Measurements from ENCODE around the gene ZNF383.
"Not testable (repeated sequence)": the region's sequence is repeated elsewhere in the genome, so short reads cannot be mapped to it uniquely, and the experiment has no call there.

ZNF383 gene

DNA sequence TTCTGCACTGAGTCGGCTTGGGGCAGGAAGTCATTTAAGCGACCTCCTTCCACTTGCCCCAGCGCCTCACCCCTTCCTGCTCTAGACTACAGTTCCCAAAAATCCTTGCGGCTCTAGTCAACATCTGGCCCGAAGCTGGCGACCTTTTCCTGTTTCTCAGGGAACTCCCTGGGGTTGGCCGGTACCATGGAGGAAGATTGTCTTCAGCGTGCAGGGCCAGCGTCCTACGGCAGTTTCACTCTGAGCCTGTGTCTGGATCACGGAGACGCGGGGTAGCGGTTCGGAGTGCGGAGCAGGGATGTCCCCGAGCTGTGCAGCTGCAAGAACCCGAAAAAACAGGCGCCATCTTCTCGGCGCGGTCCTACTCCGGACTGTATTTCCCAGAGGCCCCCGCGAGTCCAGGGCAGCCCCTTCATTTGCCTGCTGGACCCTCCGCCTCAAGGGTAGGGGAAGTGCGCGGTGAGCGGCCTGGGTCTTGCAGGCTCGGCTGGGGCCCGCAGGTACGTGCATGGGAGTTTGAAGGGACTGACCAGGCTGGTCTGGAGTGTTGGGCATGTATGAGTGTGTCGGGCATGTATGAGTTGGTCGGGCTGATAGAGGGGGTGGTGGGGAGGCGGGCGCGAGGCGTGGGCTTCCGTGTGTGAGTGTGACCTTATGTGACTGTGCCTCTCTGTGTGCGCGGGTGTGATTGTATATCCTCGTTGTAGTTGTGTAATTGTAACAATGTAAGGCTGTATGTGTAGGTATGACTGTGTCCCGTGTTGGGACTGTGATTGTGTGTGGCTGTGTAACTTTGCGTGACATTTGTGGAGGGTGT, at the start of gene ZNF383:
TSS of gene ZNF383 (plus strand) at position 440 of the 817 bp plus-strand sequence. CDS start 12,240 bp downstream, outside the sequence.
- peaks cover 42% of the 10 kb centered on the region for H3K9me3 Mint-ChIP-seq
- no peaks in the 10 kb centered on the region for H3K27me3 Mint-ChIP-seq
- intact Hi-C loops (cut with micrococcal nuclease) = loop anchor here (5.0 to 10.0 kb wide), 3 partner anchors 117 to 247 kb away; partner anchors contain the start of genes ZNF420, ZNF569 and ZNF570
- H3K4me1 Mint-ChIP-seq (ENCODE audit: low read depth) = peaks cover 19% of the 10 kb centered on the region
- peak within 1 kb of the TSS; percentile 99 for H3K27ac Mint-ChIP-seq
- peak within 1 kb of the TSS; percentile 96 for H3K4me3 Mint-ChIP-seq
- peaks cover 53% of the 10 kb centered on the region for H3K36me3 Mint-ChIP-seq (ENCODE audit: low read depth)

DNA sequence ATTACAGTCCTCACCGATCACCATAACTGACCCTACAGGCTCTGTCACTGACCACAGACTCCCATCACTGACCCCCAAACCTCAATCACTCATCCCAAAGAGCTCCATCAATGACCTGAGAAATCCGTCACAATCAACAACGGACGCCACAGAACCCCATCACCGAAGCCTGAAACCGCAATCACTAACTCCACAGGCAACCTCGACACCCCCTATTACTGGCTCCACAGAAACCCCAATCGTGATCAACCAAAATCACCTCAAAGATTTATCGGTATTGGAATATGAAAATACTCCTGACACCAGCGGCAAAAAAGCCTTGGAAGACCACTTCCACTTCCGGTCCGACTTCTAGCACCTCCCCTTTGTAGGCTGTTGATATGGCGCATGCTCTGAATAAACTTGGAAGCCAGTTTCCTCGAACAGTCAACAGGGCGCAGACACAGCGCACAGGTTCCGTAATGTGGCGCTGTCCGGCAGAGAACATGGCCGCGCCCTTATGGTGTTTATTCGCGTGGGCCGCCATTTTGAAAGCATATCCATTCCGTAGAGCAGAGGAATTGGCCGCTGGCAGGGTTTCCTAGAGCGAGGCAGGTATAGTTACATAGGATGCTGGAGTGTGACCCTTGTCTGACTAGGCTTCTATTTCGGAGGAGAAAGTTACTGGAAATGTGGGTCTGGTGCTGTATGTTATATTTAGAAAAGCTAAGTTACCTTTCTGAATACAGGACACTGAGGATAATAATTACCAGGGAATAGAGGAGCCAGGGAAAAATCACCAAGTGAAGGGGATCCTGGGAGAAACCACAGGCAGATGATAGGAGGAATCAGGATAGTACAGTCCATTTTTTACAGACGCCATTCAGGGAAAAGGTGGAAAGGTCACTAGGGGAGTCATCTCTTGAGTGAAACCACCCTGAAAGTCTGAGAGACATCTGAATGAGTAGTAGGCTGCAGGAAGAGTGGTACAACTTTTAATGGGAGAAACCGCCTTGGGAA, 45.3 kb upstream of the ZNF383 start, which contains the start of gene ZNF585A:
TSS of gene ZNF585A (minus strand) at position 328 of the 999 bp plus-strand sequence. CDS start 2,785 bp downstream, outside the sequence.
- Mint-ChIP-seq H3K36me3 (ENCODE audit: low read depth) (peaks cover 30% of the 10 kb centered on the region), H3K9me3 (peaks cover 53% of the 10 kb centered on the region), H3K27ac (no peak within 1 kb of the TSS), H3K4me3 (no peak within 1 kb of the TSS), H3K4me1 (ENCODE audit: low read depth) (no peaks in the 10 kb centered on the region), H3K27me3 (no peaks in the 10 kb centered on the region)
- intact Hi-C loops (cut with micrococcal nuclease) = loop anchor here (1.0 to 5.0 kb wide), 2 partner anchors 38 to 95 kb away; partner anchors contain the start of genes ZNF420 and ZNF585B

DNA sequence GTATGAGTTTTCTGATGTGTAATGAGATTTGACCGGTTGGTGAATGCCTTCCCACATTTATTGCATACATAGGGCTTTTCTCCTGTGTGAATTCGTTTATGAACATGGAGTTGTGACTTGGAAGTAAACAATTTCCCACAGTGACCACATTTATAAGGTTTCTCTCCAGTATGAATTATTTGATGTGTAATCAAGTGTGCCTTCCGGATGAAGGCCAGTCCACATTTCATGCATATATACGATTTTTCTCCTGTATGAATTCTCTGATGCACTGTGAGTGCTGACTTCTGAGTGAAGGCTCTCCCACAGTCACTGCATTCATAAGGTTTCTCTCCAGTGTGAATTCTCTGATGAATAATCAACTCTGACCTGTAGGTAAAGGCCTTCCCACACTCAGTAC, 31.9 kb upstream of the ZNF383 start:
- intact Hi-C loops (cut with micrococcal nuclease); H3K4me1 Mint-ChIP-seq (ENCODE audit: low read depth); H3K4me3 Mint-ChIP-seq; H3K27me3 Mint-ChIP-seq; H3K27ac Mint-ChIP-seq: not testable (repeated sequence)
- Mint-ChIP-seq H3K36me3 (ENCODE audit: low read depth) (peaks cover 76% of the 10 kb centered on the region), H3K9me3 (peaks cover 92% of the 10 kb centered on the region)

DNA sequence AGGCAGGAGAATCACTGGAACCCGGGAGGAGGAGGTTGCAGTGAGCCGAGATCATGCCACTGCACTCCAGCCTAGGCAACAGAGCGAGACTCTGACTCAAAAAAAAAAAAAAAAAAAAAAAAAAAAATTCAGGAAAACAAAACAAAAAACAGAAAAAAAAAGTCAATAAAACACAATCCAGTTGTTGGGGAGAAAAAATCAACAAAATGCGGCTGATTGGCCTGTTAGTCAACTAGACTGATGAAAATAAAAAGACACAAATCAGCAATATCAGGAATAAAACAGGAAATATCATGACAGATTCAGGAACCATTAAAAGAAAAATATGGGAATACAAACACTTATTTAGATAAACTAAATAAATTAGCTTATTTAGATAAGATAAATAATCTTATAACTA, 22.8 kb upstream of the ZNF383 start:
- H3K4me3 Mint-ChIP-seq; H3K27ac Mint-ChIP-seq; intact Hi-C loops (cut with micrococcal nuclease); H3K4me1 Mint-ChIP-seq (ENCODE audit: low read depth); H3K27me3 Mint-ChIP-seq: not testable (repeated sequence)
- Mint-ChIP-seq H3K9me3 (peaks cover 85% of the 10 kb centered on the region), H3K36me3 (ENCODE audit: low read depth) (peaks cover 99% of the 10 kb centered on the region)

DNA sequence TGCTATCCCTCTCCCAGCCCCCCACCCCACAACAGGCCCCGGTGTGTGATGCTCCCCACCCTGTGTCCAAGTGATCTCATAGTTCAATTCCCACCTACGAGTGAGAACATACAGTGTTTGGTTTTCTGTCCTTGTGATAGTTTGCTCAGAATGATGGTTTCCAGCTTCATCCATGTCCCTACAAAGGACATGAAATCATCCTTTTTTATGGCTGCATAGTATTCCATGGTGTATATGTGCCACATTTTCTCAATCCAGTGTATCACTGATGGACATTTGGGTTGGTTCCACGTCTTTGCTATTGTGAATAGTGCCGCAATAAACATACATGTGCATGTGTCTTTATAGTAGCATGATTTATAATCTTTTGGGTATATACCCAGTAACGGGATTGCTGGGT, 20.9 kb upstream of the ZNF383 start:
- H3K27me3 Mint-ChIP-seq; H3K4me3 Mint-ChIP-seq; intact Hi-C loops (cut with micrococcal nuclease); H3K27ac Mint-ChIP-seq; H3K4me1 Mint-ChIP-seq (ENCODE audit: low read depth): not testable (repeated sequence)
- Mint-ChIP-seq H3K36me3 (ENCODE audit: low read depth) (peaks cover 96% of the 10 kb centered on the region), H3K9me3 (peaks cover 76% of the 10 kb centered on the region)

DNA sequence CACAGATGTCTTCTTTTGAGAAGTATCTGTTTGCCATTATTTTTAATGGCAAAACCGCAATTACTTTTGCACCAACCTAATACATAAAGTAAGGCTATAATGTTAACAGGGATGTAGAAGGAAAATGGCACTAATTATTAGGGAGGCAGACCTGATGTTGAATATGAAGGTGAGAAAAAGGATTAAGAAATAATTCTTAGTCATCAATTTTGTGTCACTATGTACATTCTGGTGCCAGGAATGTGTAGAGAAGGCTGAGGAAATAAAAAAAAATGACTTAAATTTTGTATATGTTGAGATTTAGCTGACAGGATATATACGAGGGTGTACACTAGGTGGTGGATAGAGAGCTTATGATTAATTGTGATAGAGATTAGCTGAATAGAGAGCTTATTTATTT, 20.2 kb upstream of the ZNF383 start:
- Mint-ChIP-seq H3K4me1 (ENCODE audit: low read depth) (no peaks in the 10 kb centered on the region), H3K27me3 (no peaks in the 10 kb centered on the region), H3K36me3 (ENCODE audit: low read depth) (peaks cover 96% of the 10 kb centered on the region), H3K4me3 (no peak overlapping the region), H3K27ac (no peak overlapping the region), H3K9me3 (peaks cover 73% of the 10 kb centered on the region)
- intact Hi-C loops (cut with micrococcal nuclease) = no loop called here

DNA sequence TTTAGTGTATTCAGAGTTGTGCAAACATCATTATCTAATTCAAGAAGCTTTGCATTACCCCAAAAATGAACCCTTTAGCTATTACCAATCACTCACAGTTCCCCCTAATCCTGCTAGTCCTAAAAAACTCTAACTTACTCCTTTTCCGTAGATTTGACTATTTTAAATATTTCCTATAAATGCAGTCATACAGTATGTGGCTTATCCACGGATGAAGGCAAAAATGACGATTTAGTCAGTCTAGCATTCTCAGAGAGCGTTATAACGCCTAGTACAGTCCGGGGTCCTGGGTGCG, 587 bp upstream of the ZNF383 start:
- H3K4me1 Mint-ChIP-seq (ENCODE audit: low read depth) = peaks cover 19% of the 10 kb centered on the region
- peaks cover 47% of the 10 kb centered on the region for H3K9me3 Mint-ChIP-seq
- intact Hi-C loops (cut with micrococcal nuclease) = loop anchor here (5.0 to 10.0 kb wide), 3 partner anchors 117 to 247 kb away; partner anchors contain the start of genes ZNF420, ZNF569 and ZNF570
- H3K27me3 Mint-ChIP-seq = peaks cover 2% of the 10 kb centered on the region
- H3K4me3 Mint-ChIP-seq = peak overlapping the region; percentile 96
- H3K36me3 Mint-ChIP-seq (ENCODE audit: low read depth) = peaks cover 47% of the 10 kb centered on the region
- peak overlapping the region; percentile 99 for H3K27ac Mint-ChIP-seq

DNA sequence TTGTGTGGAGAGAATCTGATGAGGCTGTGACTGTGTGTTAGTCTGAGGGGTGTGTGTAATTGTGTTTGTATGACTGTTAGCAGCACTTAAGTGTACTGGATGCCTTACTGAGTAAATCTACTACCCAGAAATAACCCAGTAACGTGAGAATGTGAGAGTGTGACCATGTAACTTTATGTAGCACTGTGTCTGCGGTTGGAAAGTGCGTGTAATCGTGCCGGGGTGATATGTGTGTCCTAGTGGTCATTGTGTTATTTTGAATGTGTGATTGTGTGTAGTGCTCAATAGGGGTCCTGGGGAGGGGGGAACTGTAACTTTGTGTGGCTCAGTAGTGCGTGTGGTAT, 550 bp downstream of the ZNF383 start:
- Mint-ChIP-seq H3K27ac (peak overlapping the region; percentile 99), H3K27me3 (no peaks in the 10 kb centered on the region), H3K4me1 (ENCODE audit: low read depth) (peaks cover 19% of the 10 kb centered on the region), H3K9me3 (peaks cover 38% of the 10 kb centered on the region), H3K36me3 (ENCODE audit: low read depth) (peaks cover 55% of the 10 kb centered on the region), H3K4me3 (peak overlapping the region; percentile 96)
- intact Hi-C loops (cut with micrococcal nuclease) = loop anchor here (5.0 to 10.0 kb wide), 3 partner anchors 116 to 246 kb away; partner anchors contain the start of genes ZNF420, ZNF569 and ZNF570

DNA sequence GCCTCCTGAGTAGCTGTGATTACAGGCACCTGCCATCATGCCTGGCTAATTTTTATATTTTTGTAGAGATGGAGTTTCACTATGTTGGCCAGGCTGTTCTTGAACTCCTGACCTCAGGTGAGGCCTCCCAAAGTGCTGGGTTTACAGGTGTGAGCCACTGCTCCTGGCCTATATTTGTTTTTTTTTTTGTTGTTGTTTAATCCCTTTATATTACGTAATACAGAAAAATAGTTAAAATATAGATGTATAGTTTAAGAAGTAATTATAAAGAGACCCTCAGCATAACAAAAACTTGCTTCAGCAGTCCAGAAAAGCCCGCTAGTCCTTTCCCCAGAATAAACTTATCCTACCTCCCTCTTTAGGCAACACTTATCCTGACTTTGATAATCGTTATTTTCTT, 2.4 kb downstream of the ZNF383 start:
- intact Hi-C loops (cut with micrococcal nuclease) = loop anchor here (10.0 kb wide), 1 partner anchor 246 kb away; no protein-coding TSS in a partner anchor
- no peaks in the 10 kb centered on the region for H3K27me3 Mint-ChIP-seq
- H3K4me3 Mint-ChIP-seq = no peak overlapping the region
- H3K27ac Mint-ChIP-seq = peak overlapping the region; percentile 45
- H3K9me3 Mint-ChIP-seq = peaks cover 42% of the 10 kb centered on the region
- H3K4me1 Mint-ChIP-seq (ENCODE audit: low read depth) = peaks cover 19% of the 10 kb centered on the region
- peaks cover 69% of the 10 kb centered on the region for H3K36me3 Mint-ChIP-seq (ENCODE audit: low read depth)

DNA sequence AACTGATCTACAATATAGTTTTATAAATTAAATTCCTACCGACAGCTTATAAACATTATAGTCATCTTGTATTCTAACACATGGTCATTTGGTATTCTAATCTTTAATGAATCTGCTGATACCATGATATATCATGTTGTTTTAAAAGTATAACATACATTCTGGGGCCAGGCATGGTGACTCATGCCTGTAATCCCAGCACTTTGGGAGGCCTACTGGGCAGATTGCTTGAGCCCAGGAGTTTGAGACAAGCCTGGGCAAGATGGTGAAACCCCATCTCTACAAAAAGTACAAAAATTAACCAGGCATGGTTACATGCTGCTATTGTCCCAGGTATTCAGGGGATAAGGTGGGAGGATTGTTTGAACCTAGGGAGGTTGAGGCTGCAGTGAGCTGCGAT, 3.1 kb downstream of the ZNF383 start:
- Mint-ChIP-seq H3K9me3 (peaks cover 44% of the 10 kb centered on the region), H3K4me1 (ENCODE audit: low read depth) (peaks cover 19% of the 10 kb centered on the region), H3K27ac (no peak overlapping the region), H3K36me3 (ENCODE audit: low read depth) (peaks cover 76% of the 10 kb centered on the region), H3K4me3 (no peak overlapping the region), H3K27me3 (no peaks in the 10 kb centered on the region)
- intact Hi-C loops (cut with micrococcal nuclease) = loop anchor here (10.0 kb wide), 1 partner anchor 246 kb away; no protein-coding TSS in a partner anchor

DNA sequence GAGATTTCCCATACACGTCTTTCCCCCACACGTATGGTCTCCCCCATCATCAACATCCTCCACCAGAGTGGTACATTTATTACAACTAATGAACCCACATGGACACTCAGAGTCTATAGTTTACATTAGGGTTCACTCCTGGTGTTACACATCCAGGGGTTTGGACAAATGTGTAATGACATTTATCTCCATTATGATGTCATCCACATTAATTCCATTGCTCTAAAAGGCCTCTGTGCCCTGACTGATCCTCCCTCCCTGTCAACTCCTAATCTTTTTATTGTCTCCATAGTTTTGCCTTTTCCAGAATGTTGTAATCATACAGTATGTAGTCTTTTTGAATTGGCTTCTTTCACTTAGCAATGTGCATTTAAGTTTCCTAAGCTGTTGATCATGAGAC, 8.2 kb downstream of the ZNF383 start:
- H3K4me3 Mint-ChIP-seq = no peak overlapping the region
- H3K9me3 Mint-ChIP-seq = peaks cover 59% of the 10 kb centered on the region
- H3K27ac Mint-ChIP-seq = no peak overlapping the region

DNA sequence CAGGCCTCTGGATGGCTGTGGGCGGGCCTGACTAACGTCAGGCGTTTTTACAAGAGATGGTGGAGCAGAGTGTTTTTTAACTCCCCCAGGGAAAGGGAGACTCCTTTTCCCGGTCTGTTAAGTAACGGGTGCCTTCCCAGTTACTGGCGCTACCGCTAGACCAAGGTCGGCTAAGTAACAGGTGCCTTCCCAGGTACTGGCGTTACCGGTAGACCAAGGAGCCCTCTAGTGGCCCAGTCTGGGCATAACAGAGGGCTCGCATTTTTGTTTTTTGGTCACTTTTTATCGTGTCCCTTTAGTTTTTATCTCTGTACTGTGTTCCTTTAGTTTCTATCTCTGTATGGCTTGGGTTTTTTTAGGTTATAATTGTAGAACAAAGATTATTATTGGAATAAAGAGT, 10.0 kb downstream of the ZNF383 start:
- no peak overlapping the region for H3K4me3 Mint-ChIP-seq
- peaks cover 63% of the 10 kb centered on the region for H3K9me3 Mint-ChIP-seq
- H3K4me1 Mint-ChIP-seq (ENCODE audit: low read depth) = no peaks in the 10 kb centered on the region
- intact Hi-C loops (cut with micrococcal nuclease) = loop anchor here (10.0 kb wide), 1 partner anchor 253 kb away; no protein-coding TSS in a partner anchor
- no peak overlapping the region for H3K27ac Mint-ChIP-seq
- no peaks in the 10 kb centered on the region for H3K27me3 Mint-ChIP-seq
- H3K36me3 Mint-ChIP-seq (ENCODE audit: low read depth) = peaks cover 92% of the 10 kb centered on the region

More for the DNA sequence above, 8.2 kb downstream of the ZNF383 start:
- H3K27me3 Mint-ChIP-seq = no peaks in the 10 kb centered on the region
- peaks cover 89% of the 10 kb centered on the region for H3K36me3 Mint-ChIP-seq (ENCODE audit: low read depth)
- intact Hi-C loops (cut with micrococcal nuclease) = loop anchor here (10.0 kb wide), 1 partner anchor 251 kb away; no protein-coding TSS in a partner anchor
- no peaks in the 10 kb centered on the region for H3K4me1 Mint-ChIP-seq (ENCODE audit: low read depth)

DNA sequence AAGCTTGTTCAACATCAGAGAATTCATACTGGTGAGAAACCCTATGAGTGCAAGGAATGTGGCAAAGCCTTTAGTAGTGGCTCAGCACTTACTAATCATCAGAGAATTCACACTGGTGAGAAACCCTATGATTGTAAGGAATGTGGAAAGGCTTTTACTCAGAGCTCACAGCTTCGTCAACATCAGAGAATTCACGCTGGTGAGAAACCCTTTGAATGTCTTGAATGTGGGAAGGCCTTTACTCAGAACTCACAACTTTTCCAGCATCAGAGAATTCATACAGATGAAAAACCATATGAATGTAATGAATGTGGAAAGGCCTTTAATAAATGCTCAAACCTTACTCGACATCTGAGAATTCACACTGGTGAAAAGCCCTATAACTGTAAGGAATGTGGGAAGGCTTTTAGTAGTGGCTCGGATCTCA, 25.2 kb downstream of the ZNF383 start:
- no peaks in the 10 kb centered on the region for H3K4me1 Mint-ChIP-seq (ENCODE audit: low read depth)
- H3K36me3 Mint-ChIP-seq (ENCODE audit: low read depth) = peaks cover 75% of the 10 kb centered on the region
- H3K9me3 Mint-ChIP-seq = peaks cover 82% of the 10 kb centered on the region
- no peak overlapping the region for H3K4me3 Mint-ChIP-seq
- intact Hi-C loops (cut with micrococcal nuclease) = no loop called here
- no peak overlapping the region for H3K27ac Mint-ChIP-seq
- no peaks in the 10 kb centered on the region for H3K27me3 Mint-ChIP-seq
